HG03558 (cell line): Measurements from ENCODE around the gene DUS1L.

Experiments used
- ATAC-seq: cut with Tn5 transposase; IDR thresholded peaks from one replicate; pipeline ENCODE4 v1.9.1; 2021; ENCODE audit warnings: moderate number of reproducible peaks; ENCODE audit not compliant: unreplicated experiment; ENCODE audit errors: extremely low read depth

The DUS1L gene

GRCh38 chr17:82065638-82066303, at the start of gene DUS1L:
Gene DUS1L, minus strand, starts transcription at chr17:82065804. Its CDS starts 745 bp downstream, at chr17:82065059.
- ATAC-seq: no peak

GRCh38 chr17:82114872-82115271, 49.3 kb upstream of the DUS1L start:
- no peak for ATAC-seq

GRCh38 chr17:82114447-82114846, 48.8 kb upstream of the DUS1L start:
- ATAC-seq: no peak

GRCh38 chr17:82113941-82114340, 48.3 kb upstream of the DUS1L start:
- ATAC-seq: no peak

GRCh38 chr17:82113422-82113821, 47.8 kb upstream of the DUS1L start:
- no peak for ATAC-seq

GRCh38 chr17:82112914-82113311, 47.3 kb upstream of the DUS1L start:
- no peak for ATAC-seq

GRCh38 chr17:82112181-82112913, 46.7 kb upstream of the DUS1L start:
- no peak for ATAC-seq

- ATAC-seq: no peak
These were observed 44.7 kb upstream of the DUS1L start for GRCh38 chr17:82110298-82110697.

- no peak for ATAC-seq
These were observed 43.4 kb upstream of the DUS1L start for GRCh38 chr17:82108961-82109475.

GRCh38 chr17:82108496-82108945, 42.9 kb upstream of the DUS1L start:
- ATAC-seq: no peak

GRCh38 chr17:82108038-82108437, 42.4 kb upstream of the DUS1L start:
- no peak for ATAC-seq

- no peak for ATAC-seq
These were observed 41.8 kb upstream of the DUS1L start for GRCh38 chr17:82107341-82107860.

GRCh38 chr17:82106688-82107305, 41.2 kb upstream of the DUS1L start:
- ATAC-seq: no peak

GRCh38 chr17:82105882-82106687, 40.5 kb upstream of the DUS1L start:
- ATAC-seq: peak; percentile 55

- ATAC-seq: no peak
These were observed 39.8 kb upstream of the DUS1L start for GRCh38 chr17:82105417-82105881.

GRCh38 chr17:82104797-82105416, 39.3 kb upstream of the DUS1L start:
- no peak for ATAC-seq

GRCh38 chr17:82103553-82104451, 38.2 kb upstream of the DUS1L start:
- ATAC-seq: no peak
